Adipocyte (in vitro differentiated cells): ENCODE measurements around the gene CCNYL1.

Experiments
- DNase-seq: peaks from one replicate; pipeline ENCODE4 v3.0.0-alpha.2; 2015; ENCODE audit warnings: low read depth
- H3K27me3 ChIP-seq: replicated peaks from 2 replicates; pipeline ENCODE4 v1.7.0; 2013; ENCODE audit warnings: mild to moderate bottlenecking, low read length, moderate library complexity; ENCODE audit not compliant: control insufficient read depth, insufficient read depth
- H3K36me3 ChIP-seq: 2 replicates; pipeline ENCODE4 v1.7.0; 2013; ENCODE audit warnings: low read length, mild to moderate bottlenecking, moderate library complexity; ENCODE audit not compliant: control insufficient read depth, insufficient read depth, severe bottlenecking
- H3K4me1 ChIP-seq: 2 replicates; pipeline ENCODE4 v1.7.0; 2013; ENCODE audit warnings: mild to moderate bottlenecking, low read length, moderate library complexity; ENCODE audit not compliant: control insufficient read depth, insufficient read depth
- H3K4me3 ChIP-seq: 2 replicates; pipeline ENCODE4 v1.7.0; 2013; ENCODE audit warnings: mild to moderate bottlenecking, low read length, moderate library complexity
- H3K9ac ChIP-seq: 2 replicates; pipeline ENCODE4 v1.7.0; 2013; ENCODE audit warnings: mild to moderate bottlenecking, low read length, moderate library complexity
- H3K9me3 ChIP-seq: 2 replicates; pipeline ENCODE4 v1.7.0; 2013; ENCODE audit warnings: mild to moderate bottlenecking, low read length, moderate library complexity; ENCODE audit not compliant: control insufficient read depth

Gene CCNYL1

GRCh38 chr2:207710814-207711740, at the start of gene CCNYL1:
Gene CCNYL1, plus strand, starts transcription at chr2:207711640. Its CDS starts 257 bp downstream, at chr2:207711897.
- no peaks in the 10 kb centered on the region for H3K36me3 ChIP-seq
- peak within 1 kb of the TSS; percentile 88 for H3K9ac ChIP-seq
- DNase-seq = peak; percentile 99
- no peaks in the 10 kb centered on the region for H3K27me3 ChIP-seq
- H3K4me1 ChIP-seq = peaks cover 12% of the 10 kb centered on the region
- no peaks in the 10 kb centered on the region for H3K9me3 ChIP-seq
- peak within 1 kb of the TSS; percentile 95 for H3K4me3 ChIP-seq

GRCh38 chr2:207662203-207662602, 49.2 kb upstream of the CCNYL1 start:
- Histone ChIP-seq H3K36me3 (no peaks in the 10 kb centered on the region), H3K4me3 (no peak overlapping the region), H3K9me3 (no peaks in the 10 kb centered on the region), H3K9ac (no peak overlapping the region), H3K4me1 (peaks cover 8% of the 10 kb centered on the region), H3K27me3 (no peaks in the 10 kb centered on the region)
- no peak for DNase-seq

GRCh38 chr2:207663870-207664545, 47.4 kb upstream of the CCNYL1 start:
- H3K9ac ChIP-seq = no peak overlapping the region
- H3K4me3 ChIP-seq = no peak overlapping the region
- H3K9me3 ChIP-seq = no peaks in the 10 kb centered on the region
- H3K27me3 ChIP-seq = no peaks in the 10 kb centered on the region
- H3K4me1 ChIP-seq = peaks cover 8% of the 10 kb centered on the region
- H3K36me3 ChIP-seq = no peaks in the 10 kb centered on the region
- DNase-seq = no peak

GRCh38 chr2:207670887-207671286, 40.6 kb upstream of the CCNYL1 start:
- Histone ChIP-seq H3K4me3 (no peak overlapping the region), H3K27me3 (no peaks in the 10 kb centered on the region), H3K4me1 (no peaks in the 10 kb centered on the region), H3K9me3 (no peaks in the 10 kb centered on the region), H3K36me3 (no peaks in the 10 kb centered on the region), H3K9ac (no peak overlapping the region)
- no peak for DNase-seq

GRCh38 chr2:207673431-207673830, 38.0 kb upstream of the CCNYL1 start:
- DNase-seq = no peak
- H3K36me3 ChIP-seq = no peaks in the 10 kb centered on the region
- H3K9ac ChIP-seq = no peak overlapping the region
- H3K4me3 ChIP-seq = no peak overlapping the region
- H3K9me3 ChIP-seq = no peaks in the 10 kb centered on the region
- H3K27me3 ChIP-seq = no peaks in the 10 kb centered on the region
- peaks cover 10% of the 10 kb centered on the region for H3K4me1 ChIP-seq

- no peak overlapping the region for H3K9ac ChIP-seq
- H3K4me1 ChIP-seq = peaks cover 10% of the 10 kb centered on the region
- H3K27me3 ChIP-seq = no peaks in the 10 kb centered on the region
- no peaks in the 10 kb centered on the region for H3K9me3 ChIP-seq
- H3K36me3 ChIP-seq = no peaks in the 10 kb centered on the region
- no peak overlapping the region for H3K4me3 ChIP-seq
- no peak for DNase-seq
These were observed 37.1 kb upstream of the CCNYL1 start for GRCh38 chr2:207674266-207674774.

GRCh38 chr2:207674826-207675225, 36.6 kb upstream of the CCNYL1 start:
- no peaks in the 10 kb centered on the region for H3K27me3 ChIP-seq
- H3K4me1 ChIP-seq = peaks cover 10% of the 10 kb centered on the region
- no peak for DNase-seq
- H3K9ac ChIP-seq = no peak overlapping the region
- no peak overlapping the region for H3K4me3 ChIP-seq
- no peaks in the 10 kb centered on the region for H3K36me3 ChIP-seq
- no peaks in the 10 kb centered on the region for H3K9me3 ChIP-seq

- H3K4me3 ChIP-seq = peak overlapping the region; percentile 44
These were observed 34.5 kb upstream of the CCNYL1 start for GRCh38 chr2:207676827-207677354.

GRCh38 chr2:207681431-207681830, 30.0 kb upstream of the CCNYL1 start:
- H3K9ac ChIP-seq = no peak overlapping the region
- H3K27me3 ChIP-seq = peaks cover 7% of the 10 kb centered on the region
- no peaks in the 10 kb centered on the region for H3K9me3 ChIP-seq
- H3K4me3 ChIP-seq = no peak overlapping the region
- peaks cover 24% of the 10 kb centered on the region for H3K4me1 ChIP-seq
- DNase-seq = no peak
- no peaks in the 10 kb centered on the region for H3K36me3 ChIP-seq

More at GRCh38 chr2:207676827-207677354, 34.5 kb upstream of the CCNYL1 start:
- peaks cover 7% of the 10 kb centered on the region for H3K27me3 ChIP-seq
- no peaks in the 10 kb centered on the region for H3K9me3 ChIP-seq
- DNase-seq = peak; percentile 83
- peak overlapping the region; percentile 39 for H3K9ac ChIP-seq
- no peaks in the 10 kb centered on the region for H3K36me3 ChIP-seq
- H3K4me1 ChIP-seq = peaks cover 10% of the 10 kb centered on the region

GRCh38 chr2:207682557-207682956, 28.9 kb upstream of the CCNYL1 start:
- Histone ChIP-seq H3K9me3 (no peaks in the 10 kb centered on the region), H3K4me3 (no peak overlapping the region), H3K9ac (no peak overlapping the region), H3K27me3 (peaks cover 7% of the 10 kb centered on the region), H3K36me3 (no peaks in the 10 kb centered on the region), H3K4me1 (peaks cover 14% of the 10 kb centered on the region)
- no peak for DNase-seq

GRCh38 chr2:207683438-207683837, 28.0 kb upstream of the CCNYL1 start:
- Histone ChIP-seq H3K9ac (no peak overlapping the region), H3K4me1 (peaks cover 14% of the 10 kb centered on the region), H3K4me3 (no peak overlapping the region), H3K36me3 (no peaks in the 10 kb centered on the region), H3K27me3 (peaks cover 10% of the 10 kb centered on the region), H3K9me3 (no peaks in the 10 kb centered on the region)
- no peak for DNase-seq
